Upper lobe of left lung (tissue), 6 donors: ENCODE measurements around the gene PSME4. TPM values are rescaled to one million over a fixed set of nuclear protein-coding genes. Genes with fewer than 3 reads are reported as not detected.

Experiments
- ATAC-seq, 2 donors: fragments of 200-7000 bp; cut with Tn5 transposase; one replicate each; pipeline ENCODE4 v1.9.1; 2022; ENCODE audit warnings: mild to moderate bottlenecking in 2 of 2, moderate library complexity in 2 of 2; ENCODE audit not compliant: low FRiP score in 2 of 2
- DNase-seq, 2 donors: peaks; one replicate each; pipeline ENCODE4 v3.0.0-alpha.2; 2019 to 2020
- H3K27ac ChIP-seq, 4 donors: fragments of 200-600 bp; sonication (generic); one replicate each; pipeline ENCODE4 v1.5.1; 2016 to 2019
- H3K27me3 ChIP-seq, 4 donors: fragments of 200-600 bp; sonication (generic); one replicate each; pipeline ENCODE4 v1.5.1; 2017 to 2019
- H3K36me3 ChIP-seq, 4 donors: fragments of 200-600 bp; sonication (generic); one replicate each; pipeline ENCODE4 v1.5.1; 2016 to 2019
- H3K4me1 ChIP-seq, 4 donors: fragments of 200-600 bp; sonication (generic); one replicate each; pipeline ENCODE4 v1.5.1; 2018 to 2019
- H3K4me3 ChIP-seq, 4 donors: fragments of 200-600 bp; sonication (generic); one replicate each; pipeline ENCODE4 v1.5.1; 2017 to 2019; ENCODE audit warnings: mild to moderate bottlenecking in 2 of 4, moderate library complexity in 1 of 4
- H3K9me3 ChIP-seq, 4 donors: fragments of 200-600 bp; sonication (generic); one replicate each; pipeline ENCODE4 v1.5.1; 2018 to 2019
- EP300 ChIP-seq, 4 donors: sonication (generic); formaldehyde crosslinking; IDR thresholded peaks; one replicate each; pipeline ENCODE4 v1.5.1; 2017; ENCODE audit warnings: antibody characterized with exemption in 4 of 4, control low read depth in 2 of 4
- POLR2A ChIP-seq, 4 donors: fragments of 450-650 bp; IDR thresholded peaks; one replicate each; pipeline ENCODE4 v1.5.1; 2016 to 2017; ENCODE audit warnings: antibody characterized with exemption in 4 of 4, mild to moderate bottlenecking in 2 of 4
- POLR2AphosphoS5 ChIP-seq, 2 donors: sonication (generic); formaldehyde crosslinking; IDR thresholded peaks; one replicate each; pipeline ENCODE4 v1.5.1; 2017; ENCODE audit warnings: antibody characterized with exemption in 2 of 2
- WGBS, 2 donors: methylation state at CpG; one replicate each; pipeline ENCODE4 v1.1.5; 2017 to 2018; 5-methylcytosine and 5-hydroxymethylcytosine counted together
- total RNA-seq, 6 donors: library from RNA; depleted of rRNA in 4 of 6; stranded (reverse); fragments of >200 nt in 4 of 6; gene quantifications; one replicate each; pipeline versions ENCODE4 v1.1.0 to v1.2.1, GENCODE V29; 2016 to 2021
- TF ChIP-seq, protein P1 (sequence below), 6 experiments: fragments of 450-650 bp in 4 of 6; fragments of 200-600 bp in 2 of 6; sonication (generic) in 2 of 6; IDR thresholded peaks; one replicate each; pipeline ENCODE4 v1.5.1; 2016 to 2019; ENCODE audit warnings: antibody characterized with exemption in 6 of 6
- donor health status: DM: no; HTN: no; CAD: no; lungs with moderate emphysema.
- donor health status: DM: no; HTN: yes; CAD: no; lungs with severe emphysema.

Gene PSME4
- total RNA-seq, 6 donors from 2014 or later: 39.3 to 80.7 (median 65.1) TPM

- DNase-seq: no peak
- H3K9me3 ChIP-seq: no peaks in the 10 kb centered on the region
- H3K4me1 ChIP-seq: peaks cover 0 to 2% (median 0%) of the 10 kb centered on the region in 4 donors
- peaks cover 10 to 82% (median 40%) of the 10 kb centered on the region in 4 donors for H3K36me3 ChIP-seq
- ATAC-seq: no peak
- no peak for TF ChIP-seq POLR2A (IDR thresholded peaks at IDR 0.05)
- no peak for TF ChIP-seq POLR2AphosphoS5 (IDR thresholded peaks at IDR 0.05)
- TF ChIP-seq EP300 (IDR thresholded peaks at IDR 0.05): no peak
- TF ChIP-seq, protein P1, sequence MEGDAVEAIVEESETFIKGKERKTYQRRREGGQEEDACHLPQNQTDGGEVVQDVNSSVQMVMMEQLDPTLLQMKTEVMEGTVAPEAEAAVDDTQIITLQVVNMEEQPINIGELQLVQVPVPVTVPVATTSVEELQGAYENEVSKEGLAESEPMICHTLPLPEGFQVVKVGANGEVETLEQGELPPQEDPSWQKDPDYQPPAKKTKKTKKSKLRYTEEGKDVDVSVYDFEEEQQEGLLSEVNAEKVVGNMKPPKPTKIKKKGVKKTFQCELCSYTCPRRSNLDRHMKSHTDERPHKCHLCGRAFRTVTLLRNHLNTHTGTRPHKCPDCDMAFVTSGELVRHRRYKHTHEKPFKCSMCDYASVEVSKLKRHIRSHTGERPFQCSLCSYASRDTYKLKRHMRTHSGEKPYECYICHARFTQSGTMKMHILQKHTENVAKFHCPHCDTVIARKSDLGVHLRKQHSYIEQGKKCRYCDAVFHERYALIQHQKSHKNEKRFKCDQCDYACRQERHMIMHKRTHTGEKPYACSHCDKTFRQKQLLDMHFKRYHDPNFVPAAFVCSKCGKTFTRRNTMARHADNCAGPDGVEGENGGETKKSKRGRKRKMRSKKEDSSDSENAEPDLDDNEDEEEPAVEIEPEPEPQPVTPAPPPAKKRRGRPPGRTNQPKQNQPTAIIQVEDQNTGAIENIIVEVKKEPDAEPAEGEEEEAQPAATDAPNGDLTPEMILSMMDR (IDR thresholded peaks at IDR 0.05): no peak
- H3K27ac ChIP-seq: no peak overlapping the region
- H3K27me3 ChIP-seq: no peaks in the 10 kb centered on the region
- WGBS, 2 donors: 98% methylated on average over 2 of the region's 2 CpGs
- no peak overlapping the region for H3K4me3 ChIP-seq
Observed at GRCh38 chr2:53867773-53868172, 103.0 kb downstream of the PSME4 start.

DNA sequence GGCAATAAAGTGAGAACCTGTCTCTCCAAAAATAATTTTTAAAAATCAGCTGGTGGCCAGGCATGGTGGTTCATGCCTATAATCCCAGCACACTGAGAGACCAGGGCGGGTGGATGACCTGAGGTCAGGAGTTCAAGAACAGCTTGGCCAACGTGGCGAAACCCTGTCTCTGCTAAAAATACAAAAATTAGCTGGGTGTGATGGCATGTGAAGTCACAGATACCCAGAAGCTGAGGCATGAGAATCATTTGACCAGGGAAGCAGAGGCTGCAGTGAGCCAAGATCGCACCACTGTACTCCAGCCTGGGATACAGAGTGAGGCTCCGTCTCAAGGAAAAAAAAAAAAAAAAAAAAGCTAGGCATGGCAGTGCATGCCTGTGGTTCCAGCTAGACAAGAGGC, 103.6 kb downstream of the PSME4 start:
- Histone ChIP-seq H3K27ac (no peak overlapping the region), H3K36me3 (peaks cover 10 to 82% (median 40%) of the 10 kb centered on the region in 4 donors), H3K4me1 (peaks cover 0 to 2% (median 0%) of the 10 kb centered on the region in 4 donors), H3K9me3 (no peaks in the 10 kb centered on the region), H3K4me3 (no peak overlapping the region), H3K27me3 (no peaks in the 10 kb centered on the region)
- 95 to 97% methylated on average over 5 of the region's 5 CpGs for WGBS, 2 donors
- ATAC-seq (no peak), DNase-seq (no peak)
- no peak for TF ChIP-seq POLR2AphosphoS5 (IDR thresholded peaks at IDR 0.05)
- TF ChIP-seq EP300 (IDR thresholded peaks at IDR 0.05): no peak
- TF ChIP-seq POLR2A (IDR thresholded peaks at IDR 0.05): no peak
- TF ChIP-seq, protein P1 (IDR thresholded peaks at IDR 0.05): no peak

DNA sequence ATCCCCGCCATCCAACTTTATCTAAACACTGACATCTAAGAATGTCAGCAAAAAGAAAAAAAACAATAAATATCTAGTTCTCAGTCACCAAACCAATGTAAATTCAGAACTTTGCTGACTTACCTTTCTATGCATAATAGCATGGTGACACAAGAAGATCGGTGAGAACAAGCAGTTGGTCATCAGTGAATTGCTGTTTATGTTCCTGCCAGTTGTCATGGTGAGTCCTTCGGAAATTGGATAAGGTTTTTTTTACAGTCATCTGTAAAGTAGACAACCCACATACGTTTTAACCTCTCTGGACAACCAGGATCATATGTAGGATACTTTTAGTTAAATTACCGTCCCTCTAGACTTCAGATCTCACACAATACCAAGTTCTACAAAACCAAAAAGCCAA, 104.8 kb downstream of the PSME4 start:
- no peak overlapping the region for H3K4me3 ChIP-seq
- DNase-seq: no peak
- H3K27ac ChIP-seq: no peak overlapping the region
- H3K27me3 ChIP-seq: no peaks in the 10 kb centered on the region
- H3K9me3 ChIP-seq: no peaks in the 10 kb centered on the region
- no peak for ATAC-seq
- 91 to 97% methylated on average over 5 of the region's 5 CpGs for WGBS, 2 donors
- peaks cover 0 to 2% (median 0%) of the 10 kb centered on the region in 4 donors for H3K4me1 ChIP-seq
- H3K36me3 ChIP-seq: peaks cover 10 to 75% (median 36%) of the 10 kb centered on the region in 4 donors
- TF ChIP-seq EP300 (IDR thresholded peaks at IDR 0.05): no peak

DNA sequence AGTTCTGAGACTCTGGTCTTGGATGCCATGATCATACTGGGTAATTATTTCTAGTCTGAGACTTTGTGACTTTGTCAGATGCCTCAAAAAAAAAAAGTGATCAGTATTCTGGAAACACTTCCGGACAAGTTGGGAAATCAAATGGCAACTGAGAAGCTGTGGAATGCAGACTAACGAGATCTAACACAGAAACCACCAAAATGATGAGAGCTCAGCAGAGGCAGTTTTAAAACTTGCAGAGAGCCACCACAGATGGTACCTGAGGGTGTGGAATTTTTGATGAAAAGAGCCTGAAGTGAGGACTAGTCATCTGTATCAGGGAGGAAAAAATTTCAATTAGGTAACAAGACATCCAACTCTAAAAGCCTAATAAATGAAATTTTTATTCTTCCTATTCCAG, 105.5 kb downstream of the PSME4 start:
- no peak for TF ChIP-seq POLR2AphosphoS5 (IDR thresholded peaks at IDR 0.05)
- TF ChIP-seq, protein P1 (IDR thresholded peaks at IDR 0.05): no peak
- no peak for TF ChIP-seq POLR2A (IDR thresholded peaks at IDR 0.05)
- no peak for TF ChIP-seq EP300 (IDR thresholded peaks at IDR 0.05)
- DNase-seq: no peak
- Histone ChIP-seq H3K4me1 (peaks cover 0 to 2% (median 0%) of the 10 kb centered on the region in 4 donors), H3K36me3 (peaks cover 10 to 73% (median 31%) of the 10 kb centered on the region in 4 donors), H3K9me3 (no peaks in the 10 kb centered on the region), H3K4me3 (no peak overlapping the region), H3K27me3 (no peaks in the 10 kb centered on the region), H3K27ac (no peak overlapping the region)
- WGBS, 2 donors: 61 to 67% methylated on average over 2 of the region's 2 CpGs
- no peak for ATAC-seq

DNA sequence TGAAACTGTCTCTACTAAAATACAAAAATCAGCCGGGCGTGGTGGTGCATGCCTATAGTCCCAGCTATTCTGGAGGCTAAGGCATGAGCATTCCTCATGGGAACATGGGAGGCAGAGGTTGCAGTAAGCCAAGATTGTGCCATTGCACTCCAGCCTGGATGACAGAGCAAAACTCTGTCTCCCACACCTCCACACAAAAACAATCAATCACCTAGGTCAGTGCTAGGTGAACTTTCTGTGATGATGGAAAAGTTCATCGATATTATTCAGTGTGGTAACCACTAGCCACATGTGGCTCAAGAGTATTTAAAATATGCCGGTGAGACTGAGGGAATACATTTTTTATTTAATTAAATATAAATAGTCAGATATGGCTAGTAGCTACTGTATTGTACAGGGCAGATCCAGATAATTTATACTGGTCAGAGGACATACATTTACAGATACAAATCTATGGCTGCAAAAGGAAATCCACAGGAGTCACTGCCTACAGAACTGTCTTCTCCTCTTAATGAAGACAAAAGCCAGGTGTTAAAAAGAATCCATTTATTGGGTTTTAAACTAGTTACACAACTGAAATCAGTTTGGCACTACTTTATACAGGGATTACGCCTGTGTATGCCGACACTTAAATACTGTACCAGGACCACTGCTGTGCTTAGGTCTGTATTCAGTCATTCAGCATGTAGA, 107.1 kb downstream of the PSME4 start:
- no peak overlapping the region for H3K27ac ChIP-seq
- H3K9me3 ChIP-seq: no peaks in the 10 kb centered on the region
- peaks cover 0 to 9% (median 1%) of the 10 kb centered on the region in 4 donors for H3K4me1 ChIP-seq
- WGBS, 2 donors: 94% methylated on average over 4 to 6 of the region's 6 CpGs
- no peak overlapping the region for H3K4me3 ChIP-seq
- no peak for ATAC-seq
- H3K36me3 ChIP-seq: peaks cover 10 to 57% (median 31%) of the 10 kb centered on the region in 4 donors
- TF ChIP-seq POLR2AphosphoS5 (IDR thresholded peaks at IDR 0.05) (no peak), POLR2A (IDR thresholded peaks at IDR 0.05) (no peak), EP300 (IDR thresholded peaks at IDR 0.05) (no peak)
- TF ChIP-seq, protein P1 (IDR thresholded peaks at IDR 0.05): no peak
- DNase-seq: no peak
- no peaks in the 10 kb centered on the region for H3K27me3 ChIP-seq
